IMR-90 (cell line): ENCODE results near the gene ITSN1. TPM values are rescaled to one million over a fixed set of nuclear protein-coding genes. Genes with fewer than 3 reads are reported as not detected.

Experiments used
- ATAC-seq: fragments of 200-7000 bp; cut with Tn5 transposase; 2 replicates; pipeline ENCODE4 v1.9.1; 2020; ENCODE audit warnings: low read depth, mild to moderate bottlenecking, moderate library complexity
- BruUV-seq: library from RNA; stranded (reverse); fragments of 400-500 nt; replicated peaks from 2 replicates; lab custom pipeline; 2021; lab: Mats Ljungman, UMichigan
- CTCF ChIA-PET: fragments of 300-600 bp; formaldehyde crosslinking; extraction: SDS; loops from one replicate; lab custom pipeline; 2021; ENCODE audit warnings: antibody characterized with exemption; lab: Yijun Ruan, JAX
- POLR2A ChIA-PET: fragments of 300-600 bp; sonication (Branson Sonifier 250); formaldehyde crosslinking; loops from one replicate; lab custom pipeline; 2022; ENCODE audit warnings: antibody characterized with exemption; ENCODE audit not compliant: unreplicated experiment; lab: Charles Lee
- DNase-seq: peaks from one replicate; pipeline ENCODE4 v3.0.0; 2013
- H2AFZ ChIP-seq: replicated peaks from 2 replicates; pipeline ENCODE3; 2013; ENCODE audit warnings: low read length, mild to moderate bottlenecking; ENCODE audit not compliant: poor library complexity
- H2AK5ac ChIP-seq: 2 replicates; pipeline ENCODE4 v1.6.1; 2013; ENCODE audit warnings: low read depth, low read length, inconsistent platforms
- H2AK9ac ChIP-seq: replicated peaks from 2 replicates; pipeline ENCODE3; 2013; ENCODE audit warnings: mild to moderate bottlenecking, low read depth, low read length, moderate library complexity; ENCODE audit not compliant: poor library complexity
- H2BK120ac ChIP-seq: 2 replicates; pipeline ENCODE4 v1.6.1; 2013; ENCODE audit warnings: low read depth, low read length, inconsistent platforms
- H2BK15ac ChIP-seq: 3 replicates; pipeline ENCODE4 v1.6.1; 2013; ENCODE audit warnings: low read depth, low read length, inconsistent platforms
- H2BK20ac ChIP-seq: 2 replicates; pipeline ENCODE4 v1.6.1; 2013; ENCODE audit warnings: low read depth, mild to moderate bottlenecking, inconsistent platforms, low read length, moderate library complexity
- H2BK5ac ChIP-seq: 2 replicates; pipeline ENCODE4 v1.6.1; 2013; ENCODE audit warnings: mild to moderate bottlenecking, low read depth, low read length, inconsistent platforms; ENCODE audit not compliant: poor library complexity, severe bottlenecking
- H3K14ac ChIP-seq: replicated peaks from 2 replicates; pipeline ENCODE4 v1.6.1; 2013; ENCODE audit warnings: low read depth, low read length, inconsistent platforms
- H3K18ac ChIP-seq: 2 replicates; pipeline ENCODE4 v1.6.1; 2013; ENCODE audit warnings: low read depth, low read length, control low read depth
- H3K23ac ChIP-seq: 2 replicates; pipeline ENCODE4 v1.6.1; 2013; ENCODE audit warnings: low read depth, low read length, inconsistent platforms
- H3K27ac ChIP-seq: 2 replicates; pipeline ENCODE4 v1.5.1; 2013; ENCODE audit warnings: mild to moderate bottlenecking, control low read depth, low read length; ENCODE audit not compliant: insufficient read depth
- H3K27me3 ChIP-seq: 2 replicates; pipeline ENCODE4 v1.6.1; 2013; ENCODE audit warnings: low read length; ENCODE audit not compliant: control insufficient read depth, insufficient read depth
- H3K36me3 ChIP-seq: 2 replicates; pipeline ENCODE4 v1.6.1; 2013; ENCODE audit warnings: low read length, mixed read lengths; ENCODE audit not compliant: control insufficient read depth, insufficient read depth
- H3K4ac ChIP-seq: 2 replicates; pipeline ENCODE4 v1.6.1; 2013; ENCODE audit warnings: low read depth, low read length, inconsistent platforms
- H3K4me1 ChIP-seq: 2 replicates; pipeline ENCODE4 v1.6.1; 2013; ENCODE audit warnings: low read length, mixed read lengths; ENCODE audit not compliant: control insufficient read depth, insufficient read depth
- H3K4me2 ChIP-seq: 2 replicates; pipeline ENCODE4 v1.6.1; 2013; ENCODE audit warnings: low read depth, mild to moderate bottlenecking, control low read depth, low read length, moderate library complexity
- H3K4me3 ChIP-seq: 2 replicates; pipeline ENCODE4 v1.5.1; 2013; ENCODE audit warnings: low read depth, mild to moderate bottlenecking, control low read depth, low read length, moderate library complexity; ENCODE audit not compliant: insufficient read depth
- H3K56ac ChIP-seq: 2 replicates; pipeline ENCODE4 v1.6.1; 2013; ENCODE audit warnings: low read length, inconsistent platforms; ENCODE audit not compliant: insufficient read depth; ENCODE audit errors: extremely low read depth
- H3K79me1 ChIP-seq, 2 experiments: 2 replicates each; pipeline ENCODE4 v1.6.1; 2013; ENCODE audit warnings: low read length in 2 of 2, inconsistent platforms in 1 of 2, low read depth in 1 of 2
- H3K9ac ChIP-seq: 2 replicates; pipeline ENCODE4 v1.6.1; 2013; ENCODE audit warnings: low read depth, low read length, control low read depth
- H3K9me1 ChIP-seq: 2 replicates; pipeline ENCODE4 v1.6.1; 2013; ENCODE audit warnings: low read length, inconsistent platforms; ENCODE audit not compliant: insufficient read depth
- H3K9me3 ChIP-seq: 2 replicates; pipeline ENCODE4 v1.6.1; 2013; ENCODE audit warnings: low read length; ENCODE audit not compliant: control insufficient read depth, insufficient read depth
- H4K20me1 ChIP-seq: 2 replicates; pipeline ENCODE4 v1.6.1; 2013; ENCODE audit warnings: low read length, inconsistent platforms; ENCODE audit not compliant: insufficient read depth
- H4K5ac ChIP-seq: 2 replicates; pipeline ENCODE4 v1.6.1; 2013; ENCODE audit warnings: mild to moderate bottlenecking, low read depth, low read length, control low read depth
- H4K8ac ChIP-seq, 2 experiments: 2 replicates each; pipeline ENCODE4 v1.6.1; 2013; ENCODE audit warnings: low read depth in 2 of 2, low read length in 2 of 2, control low read depth in 1 of 2, inconsistent platforms in 1 of 2
- H4K91ac ChIP-seq: 2 replicates; pipeline ENCODE4 v1.6.1; 2013; ENCODE audit warnings: low read depth, low read length, inconsistent platforms; ENCODE audit not compliant: insufficient read depth
- BHLHE40 ChIP-seq: fragments of 150-350 bp; IDR thresholded peaks from 2 replicates; pipeline ENCODE4 v1.6.1; 2016; ENCODE audit warnings: mild to moderate bottlenecking, low read depth, low read length
- CEBPB ChIP-seq: IDR thresholded peaks from 2 replicates; pipeline ENCODE4 v1.6.1; 2012; ENCODE audit warnings: low read depth, low read length, improper control_type of control experiment
- CHD1 ChIP-seq: IDR thresholded peaks from 2 replicates; pipeline ENCODE4 v1.6.1; 2012; ENCODE audit warnings: low read depth, low read length, improper control_type of control experiment
- ELK1 ChIP-seq: fragments of 150-350 bp; IDR thresholded peaks from 2 replicates; pipeline ENCODE4 v1.6.1; 2016; ENCODE audit warnings: low read depth, mild to moderate bottlenecking, low read length, moderate library complexity, borderline replicate concordance
- FOS ChIP-seq: fragments of 150-350 bp; IDR thresholded peaks from 2 replicates; pipeline ENCODE4 v1.6.1; 2016; ENCODE audit warnings: low read depth, low read length
- MAZ ChIP-seq: IDR thresholded peaks from 2 replicates; pipeline ENCODE4 v1.6.1; 2012; ENCODE audit warnings: low read depth, mild to moderate bottlenecking, low read length, improper control_type of control experiment, moderate library complexity, borderline replicate concordance
- MXI1 ChIP-seq: IDR thresholded peaks from 2 replicates; pipeline ENCODE4 v1.6.1; 2012; ENCODE audit warnings: low read depth, mild to moderate bottlenecking, low read length, moderate library complexity, borderline replicate concordance
- NFE2L2 ChIP-seq: fragments of 150-350 bp; IDR thresholded peaks from 2 replicates; pipeline ENCODE4 v1.6.1; 2016; ENCODE audit warnings: low read depth, mild to moderate bottlenecking, low read length
- POLR2A ChIP-seq: IDR thresholded peaks from 2 replicates; pipeline ENCODE4 v1.6.1; 2012; ENCODE audit warnings: mild to moderate bottlenecking, low read depth, low read length
- RAD21 ChIP-seq: IDR thresholded peaks from 2 replicates; pipeline ENCODE4 v1.6.1; 2012; ENCODE audit warnings: low read length, improper control_type of control experiment
- RCOR1 ChIP-seq: IDR thresholded peaks from 2 replicates; pipeline ENCODE4 v1.6.1; 2012; ENCODE audit warnings: mild to moderate bottlenecking, low read length, improper control_type of control experiment; ENCODE audit not compliant: insufficient replicate concordance
- RFX5 ChIP-seq: IDR thresholded peaks from 2 replicates; pipeline ENCODE4 v1.8.0; 2012; ENCODE audit warnings: low read depth, mild to moderate bottlenecking, low read length, moderate library complexity
- USF2 ChIP-seq: fragments of 150-350 bp; IDR thresholded peaks from 2 replicates; pipeline ENCODE4 v1.6.1; 2017; ENCODE audit warnings: mild to moderate bottlenecking, antibody characterized with exemption, low read length, low read depth
- whole genome bisulfite sequencing, 2 experiments: methylation state at CpG; one replicate each; pipeline versions ENCODE4 v1.1.5 to v1.1.7; 2013; ENCODE audit warnings: missing lambda C conversion rate in 2 of 2; ENCODE audit not compliant: insufficient read length in 1 of 2; ENCODE audit errors: extremely low coverage in 2 of 2; 5-methylcytosine and 5-hydroxymethylcytosine counted together
- dilution Hi-C: fragments of 300-500 bp; cut with HindIII; formaldehyde crosslinking; loops from one replicate; pipeline ENCODE4 v1.14.3; 2018; ENCODE audit warnings: low sequenced_read_pairs; ENCODE audit not compliant: unreplicated experiment
- in situ Hi-C: fragments of 300-500 bp; cut with MboI; formaldehyde crosslinking; loops from 3 replicates; pipeline ENCODE4 v1.14.3; 2019; ENCODE audit warnings: low sequenced_read_pairs, inconsistent platforms, mixed read lengths
- intact Hi-C: fragments of 100-400 bp; cut with micrococcal nuclease; formaldehyde crosslinking; loops from 2 replicates; pipeline ENCODE4 v1.10.0; 2022
- polyA plus RNA-seq, 3 experiments: library from polyadenylated mRNA; depleted of rRNA; stranded (reverse); fragments of >200 nt; gene quantifications; 2 replicates each; pipeline ENCODE4 v1.2.3, GENCODE V29; 2012; ENCODE audit warnings: low replicate concordance in 1 of 3
- total RNA-seq: library from RNA; depleted of rRNA; stranded (reverse); fragments of >200 nt; gene quantifications from 2 replicates; pipeline ENCODE4 v1.2.3, GENCODE V29; 2012
- TF ChIP-seq, protein P1 (sequence below): conservative IDR thresholded peaks from 2 replicates; pipeline ENCODE4 v1.5.1; 2012; ENCODE audit warnings: mild to moderate bottlenecking, low read depth, low read length, improper control_type of control experiment

Gene ITSN1
- total and polyA plus RNA-seq, 2 of the 4 experiments (the other 2 are of a cell fraction): 45.4 to 62.0 TPM

DNA sequence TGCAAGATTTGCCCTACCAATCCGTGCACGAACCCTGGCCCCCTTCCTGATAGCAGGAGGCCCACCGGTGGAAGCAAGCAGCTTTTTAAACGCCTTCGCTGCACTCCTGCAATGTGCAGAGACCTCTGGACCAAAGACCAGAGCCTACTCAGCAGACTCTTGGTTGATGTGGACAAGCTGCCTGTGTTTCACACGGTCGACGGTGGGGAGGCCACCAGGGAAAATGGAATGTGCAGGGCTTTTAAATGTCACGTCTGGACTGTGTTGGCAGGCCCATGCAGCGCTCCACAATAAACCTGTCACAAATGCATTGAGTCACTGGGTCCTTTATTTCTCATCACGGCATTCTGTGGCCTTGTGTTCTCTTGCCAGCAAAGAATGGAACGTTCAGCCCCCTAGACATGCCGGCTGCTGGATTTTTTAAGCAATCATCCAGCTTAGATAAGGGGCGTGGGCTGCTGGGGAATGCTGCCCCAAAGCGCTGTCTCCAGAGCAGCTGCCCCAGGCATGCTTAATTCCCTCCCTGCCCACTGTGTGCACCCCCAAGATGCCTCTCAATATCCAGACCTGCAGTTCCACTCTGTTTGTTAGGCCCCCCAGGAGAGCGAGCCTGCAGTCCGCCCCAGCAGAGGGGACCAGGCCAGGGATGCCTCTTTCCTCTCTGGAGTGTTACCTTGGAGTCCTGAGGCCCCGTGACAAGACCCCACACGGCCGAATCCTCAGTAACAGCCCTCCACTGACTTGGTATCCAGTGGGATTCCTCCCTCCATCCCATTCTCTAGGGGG is 202.0 kb downstream of the ITSN1 start (continued):
- TF ChIP-seq FOS: no peak

DNA sequence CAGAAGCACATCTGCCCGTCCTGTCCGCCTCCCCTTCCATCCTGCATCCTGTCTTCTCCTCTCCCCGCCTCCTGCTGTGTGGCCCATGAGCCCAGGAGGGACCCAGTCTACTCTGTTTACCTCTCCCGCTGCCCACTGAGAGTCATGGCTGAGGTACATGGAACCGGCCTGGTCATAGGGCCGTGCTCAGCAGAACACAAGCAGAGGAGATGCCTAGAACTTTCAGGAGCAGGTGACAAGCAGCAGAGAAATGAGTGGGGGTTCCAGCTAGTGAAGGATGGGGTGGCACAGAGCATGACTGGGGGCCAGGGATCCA is 202.5 kb downstream of the ITSN1 start:
- no peak overlapping the region for H3K56ac ChIP-seq
- ChIA-PET POLR2A (no interaction called here), CTCF (no interaction called here)
- H3K4me3 ChIP-seq: no peak overlapping the region
- no peak overlapping the region for H3K27ac ChIP-seq
- H4K91ac ChIP-seq: no peak overlapping the region
- no peaks in the 10 kb centered on the region for H3K27me3 ChIP-seq
- 0 out of 2 replicates have a peak, but pooled peaks cover 2% of the 10 kb centered on the region for H3K9me1 ChIP-seq
- no peak overlapping the region for H2BK20ac ChIP-seq
- no peak overlapping the region for H3K4ac ChIP-seq
- H3K4me2 ChIP-seq: no peak overlapping the region
- ATAC-seq: no peak
- no peak overlapping the region for H2AFZ ChIP-seq
- H3K79me1 ChIP-seq: no peaks in the 10 kb centered on the region
- H3K18ac ChIP-seq: no peak overlapping the region; the same call in 1 of the 2 replicates
- no peak overlapping the region for H2BK5ac ChIP-seq
- in situ Hi-C loops: no loop called here
- no peaks in the 10 kb centered on the region for H3K9me3 ChIP-seq
- no peak overlapping the region for H3K23ac ChIP-seq
- dilution Hi-C loops: no loop called here
- no peak overlapping the region for H4K5ac ChIP-seq
- no peak overlapping the region for H2BK15ac ChIP-seq
- 89% methylated on average over 3 of the region's 6 CpGs; no CpG with 5 or more reads in 1 of the 2 experiments for WGBS, 2 experiments
- H3K9ac ChIP-seq: no peak overlapping the region
- no peak overlapping the region for H2AK9ac ChIP-seq
- no peaks in the 10 kb centered on the region for H3K36me3 ChIP-seq
- intact Hi-C loops: no loop called here
- H4K20me1 ChIP-seq: no peaks in the 10 kb centered on the region
- no TSS peak for BruUV-seq
- H3K4me1 ChIP-seq: peaks cover 14% of the 10 kb centered on the region
- H2BK120ac ChIP-seq: no peak overlapping the region
- no peak overlapping the region for H3K14ac ChIP-seq
- H4K8ac ChIP-seq: no peak overlapping the region
- H2AK5ac ChIP-seq: no peak overlapping the region
- no peak for DNase-seq
- TF ChIP-seq ELK1 (no peak), MAZ (no peak), MXI1 (no peak), CEBPB (no peak), RCOR1 (no peak), RFX5 (no peak), POLR2A (no peak), RAD21 (no peak), CHD1 (no peak), BHLHE40 (no peak), USF2 (no peak), NFE2L2 (no peak)
- TF ChIP-seq, protein P1, sequence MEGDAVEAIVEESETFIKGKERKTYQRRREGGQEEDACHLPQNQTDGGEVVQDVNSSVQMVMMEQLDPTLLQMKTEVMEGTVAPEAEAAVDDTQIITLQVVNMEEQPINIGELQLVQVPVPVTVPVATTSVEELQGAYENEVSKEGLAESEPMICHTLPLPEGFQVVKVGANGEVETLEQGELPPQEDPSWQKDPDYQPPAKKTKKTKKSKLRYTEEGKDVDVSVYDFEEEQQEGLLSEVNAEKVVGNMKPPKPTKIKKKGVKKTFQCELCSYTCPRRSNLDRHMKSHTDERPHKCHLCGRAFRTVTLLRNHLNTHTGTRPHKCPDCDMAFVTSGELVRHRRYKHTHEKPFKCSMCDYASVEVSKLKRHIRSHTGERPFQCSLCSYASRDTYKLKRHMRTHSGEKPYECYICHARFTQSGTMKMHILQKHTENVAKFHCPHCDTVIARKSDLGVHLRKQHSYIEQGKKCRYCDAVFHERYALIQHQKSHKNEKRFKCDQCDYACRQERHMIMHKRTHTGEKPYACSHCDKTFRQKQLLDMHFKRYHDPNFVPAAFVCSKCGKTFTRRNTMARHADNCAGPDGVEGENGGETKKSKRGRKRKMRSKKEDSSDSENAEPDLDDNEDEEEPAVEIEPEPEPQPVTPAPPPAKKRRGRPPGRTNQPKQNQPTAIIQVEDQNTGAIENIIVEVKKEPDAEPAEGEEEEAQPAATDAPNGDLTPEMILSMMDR: no peak
